Activated naive CD8-positive, alpha-beta T cell (primary cell): ENCODE measurements around the gene CELA3B.
"Not testable (repeated sequence)": the region's sequence is repeated elsewhere in the genome, so short reads cannot be mapped to it uniquely, and the experiment has no call there.

Experiments used
- H3K27ac Mint-ChIP-seq: one replicate; pipeline ENCODE4 v1.8.0; 2021; ENCODE audit warnings: mixed read lengths
- H3K27me3 Mint-ChIP-seq: one replicate; pipeline ENCODE4 v1.8.0; 2021; ENCODE audit warnings: mixed read lengths
- H3K36me3 Mint-ChIP-seq: one replicate; pipeline ENCODE4 v1.8.0; 2021; ENCODE audit warnings: mixed read lengths
- H3K4me1 Mint-ChIP-seq: one replicate; pipeline ENCODE4 v1.8.0; 2021; ENCODE audit warnings: low read depth, mixed read lengths
- H3K4me3 Mint-ChIP-seq: one replicate; pipeline ENCODE4 v1.8.0; 2021; ENCODE audit warnings: mild to moderate bottlenecking, mixed read lengths
- H3K9me3 Mint-ChIP-seq: one replicate; pipeline ENCODE4 v1.8.0; 2021; ENCODE audit warnings: low read depth, mixed read lengths

CELA3B gene

GRCh38 chr1:22031214-22031962 lies 54.6 kb downstream of the CELA3B start:
- Mint-ChIP-seq H3K27me3 (no peaks in the 10 kb centered on the region), H3K36me3 (peaks cover 3% of the 10 kb centered on the region), H3K9me3 (no peaks in the 10 kb centered on the region), H3K27ac (peak overlapping the region; percentile 64), H3K4me3 (peak overlapping the region; percentile 69), H3K4me1 (peaks cover 48% of the 10 kb centered on the region)

GRCh38 chr1:22034834-22035233 lies 58.0 kb downstream of the CELA3B start:
- H3K4me1 Mint-ChIP-seq = peaks cover 48% of the 10 kb centered on the region
- not testable (repeated sequence) for H3K36me3 Mint-ChIP-seq, H3K9me3 Mint-ChIP-seq, H3K27me3 Mint-ChIP-seq, H3K4me3 Mint-ChIP-seq, H3K27ac Mint-ChIP-seq

- H3K9me3 Mint-ChIP-seq = no peaks in the 10 kb centered on the region
- peak overlapping the region; percentile 88 for H3K27ac Mint-ChIP-seq
- H3K4me1 Mint-ChIP-seq = peaks cover 42% of the 10 kb centered on the region
- H3K36me3 Mint-ChIP-seq = no peaks in the 10 kb centered on the region
- no peak overlapping the region for H3K4me3 Mint-ChIP-seq
- no peaks in the 10 kb centered on the region for H3K27me3 Mint-ChIP-seq
Measured at GRCh38 chr1:22037520-22037919, 60.7 kb downstream of the CELA3B start.

GRCh38 chr1:22038036-22038435 lies 61.2 kb downstream of the CELA3B start:
- Mint-ChIP-seq H3K4me1 (peaks cover 45% of the 10 kb centered on the region), H3K27me3 (no peaks in the 10 kb centered on the region), H3K4me3 (no peak overlapping the region), H3K36me3 (no peaks in the 10 kb centered on the region), H3K27ac (peak overlapping the region; percentile 88), H3K9me3 (no peaks in the 10 kb centered on the region)
